WTC11 (cell line): ENCODE measurements around the gene SYTL1.

Experiments used
- CBFB ChIP-seq: sonication (generic); formaldehyde crosslinking; IDR thresholded peaks from 2 replicates; pipeline ENCODE4 v1.8.1; 2022; ENCODE audit warnings: mild to moderate bottlenecking, low read depth, missing genetic modification reagents
- CREB1 ChIP-seq: sonication (generic); formaldehyde crosslinking; IDR thresholded peaks from 2 replicates; pipeline ENCODE4 v1.8.0; 2023; ENCODE audit warnings: mild to moderate bottlenecking, missing genetic modification reagents
- CREM ChIP-seq: sonication (generic); formaldehyde crosslinking; IDR thresholded peaks from 2 replicates; pipeline ENCODE4 v1.8.1; 2022; ENCODE audit warnings: mild to moderate bottlenecking, missing genetic modification reagents, moderate library complexity
- JUN ChIP-seq: sonication (generic); formaldehyde crosslinking; IDR thresholded peaks from 2 replicates; pipeline ENCODE4 v1.8.0; 2023; ENCODE audit warnings: mild to moderate bottlenecking, missing genetic modification reagents
- NFE2L1 ChIP-seq: sonication (generic); formaldehyde crosslinking; IDR thresholded peaks from 2 replicates; pipeline ENCODE4 v1.8.1; 2023; ENCODE audit warnings: missing genetic modification reagents
- TCF7 ChIP-seq: sonication (generic); formaldehyde crosslinking; IDR thresholded peaks from 2 replicates; pipeline ENCODE4 v1.8.0; 2022; ENCODE audit warnings: mild to moderate bottlenecking, low read depth, missing genetic modification reagents, moderate library complexity
- ZNF416 ChIP-seq: fragments of 250-450 bp; sonication (Bioruptor Pico); IDR thresholded peaks from 2 replicates; pipeline ENCODE4 v1.9.0; 2021; ENCODE audit warnings: mild to moderate bottlenecking, inconsistent platforms
- TF ChIP-seq, protein P1 (sequence below): fragments of 200-600 bp; IDR thresholded peaks from 2 replicates; pipeline ENCODE4 v1.8.0; 2022; ENCODE audit warnings: antibody characterized with exemption
- TF ChIP-seq, protein P2 (sequence below): sonication (generic); formaldehyde crosslinking; IDR thresholded peaks from 2 replicates; pipeline ENCODE4 v1.8.1; 2022; ENCODE audit warnings: low read depth, mild to moderate bottlenecking, moderate library complexity, missing genetic modification reagents, borderline replicate concordance
- TF ChIP-seq, protein P3 (sequence below): sonication (generic); formaldehyde crosslinking; IDR thresholded peaks from 2 replicates; pipeline ENCODE4 v1.8.0; 2023; ENCODE audit warnings: missing genetic modification reagents
- TF ChIP-seq, protein P4 (sequence below): sonication (generic); formaldehyde crosslinking; IDR thresholded peaks from 2 replicates; pipeline ENCODE4 v1.8.1; 2023; ENCODE audit warnings: mild to moderate bottlenecking, missing genetic modification reagents, borderline replicate concordance
- TF ChIP-seq, protein P5 (sequence below): sonication (generic); formaldehyde crosslinking; IDR thresholded peaks from 2 replicates; pipeline ENCODE4 v1.8.1; 2023; ENCODE audit warnings: mild to moderate bottlenecking, missing genetic modification reagents, moderate library complexity

DNA sequence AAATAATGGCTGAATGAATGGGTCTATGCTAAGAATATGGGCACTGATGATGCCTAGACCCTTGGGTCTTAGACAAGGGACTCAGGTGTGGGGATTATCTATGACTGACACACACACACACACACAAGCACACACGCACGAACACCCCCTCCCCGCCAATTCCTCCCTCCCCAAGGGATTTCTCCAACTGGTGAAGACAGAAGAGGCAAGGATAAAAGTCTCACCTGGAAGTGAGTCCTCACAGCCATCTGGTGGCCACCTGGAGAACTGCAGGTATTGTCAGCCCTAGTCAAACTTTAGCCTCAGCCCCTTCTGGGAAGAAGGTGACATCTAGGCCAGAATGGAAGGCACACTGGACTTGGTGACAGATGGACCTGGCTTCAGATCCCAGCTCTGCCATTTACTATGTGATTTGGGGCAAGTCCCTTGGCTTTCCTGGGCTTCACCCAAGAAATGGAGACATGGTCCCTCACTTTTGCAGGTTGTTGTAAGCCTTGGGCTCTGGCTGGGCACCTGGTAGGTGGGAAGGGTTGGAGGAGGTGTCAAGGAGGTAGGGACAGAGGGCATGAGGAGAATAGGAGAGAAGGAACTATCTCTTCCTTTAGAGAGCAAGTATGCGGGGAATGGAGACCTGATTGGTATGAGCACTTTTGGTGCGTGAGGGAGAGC, 46.6 kb downstream of the SYTL1 start:
- TF ChIP-seq JUN (CRISPR knock-in tag) (no peak), CREM (CRISPR knock-in tag) (no peak), TCF7 (CRISPR knock-in tag) (no peak), NFE2L1 (CRISPR knock-in tag) (no peak), ZNF416 (no peak), CBFB (CRISPR knock-in tag) (no peak), CREB1 (CRISPR knock-in tag) (no peak)
- TF ChIP-seq, protein P1, sequence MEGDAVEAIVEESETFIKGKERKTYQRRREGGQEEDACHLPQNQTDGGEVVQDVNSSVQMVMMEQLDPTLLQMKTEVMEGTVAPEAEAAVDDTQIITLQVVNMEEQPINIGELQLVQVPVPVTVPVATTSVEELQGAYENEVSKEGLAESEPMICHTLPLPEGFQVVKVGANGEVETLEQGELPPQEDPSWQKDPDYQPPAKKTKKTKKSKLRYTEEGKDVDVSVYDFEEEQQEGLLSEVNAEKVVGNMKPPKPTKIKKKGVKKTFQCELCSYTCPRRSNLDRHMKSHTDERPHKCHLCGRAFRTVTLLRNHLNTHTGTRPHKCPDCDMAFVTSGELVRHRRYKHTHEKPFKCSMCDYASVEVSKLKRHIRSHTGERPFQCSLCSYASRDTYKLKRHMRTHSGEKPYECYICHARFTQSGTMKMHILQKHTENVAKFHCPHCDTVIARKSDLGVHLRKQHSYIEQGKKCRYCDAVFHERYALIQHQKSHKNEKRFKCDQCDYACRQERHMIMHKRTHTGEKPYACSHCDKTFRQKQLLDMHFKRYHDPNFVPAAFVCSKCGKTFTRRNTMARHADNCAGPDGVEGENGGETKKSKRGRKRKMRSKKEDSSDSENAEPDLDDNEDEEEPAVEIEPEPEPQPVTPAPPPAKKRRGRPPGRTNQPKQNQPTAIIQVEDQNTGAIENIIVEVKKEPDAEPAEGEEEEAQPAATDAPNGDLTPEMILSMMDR, result peak; percentile 96
- TF ChIP-seq, protein P2, sequence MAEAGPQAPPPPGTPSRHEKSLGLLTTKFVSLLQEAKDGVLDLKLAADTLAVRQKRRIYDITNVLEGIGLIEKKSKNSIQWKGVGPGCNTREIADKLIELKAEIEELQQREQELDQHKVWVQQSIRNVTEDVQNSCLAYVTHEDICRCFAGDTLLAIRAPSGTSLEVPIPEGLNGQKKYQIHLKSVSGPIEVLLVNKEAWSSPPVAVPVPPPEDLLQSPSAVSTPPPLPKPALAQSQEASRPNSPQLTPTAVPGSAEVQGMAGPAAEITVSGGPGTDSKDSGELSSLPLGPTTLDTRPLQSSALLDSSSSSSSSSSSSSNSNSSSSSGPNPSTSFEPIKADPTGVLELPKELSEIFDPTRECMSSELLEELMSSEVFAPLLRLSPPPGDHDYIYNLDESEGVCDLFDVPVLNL (CRISPR knock-in tag), result no peak
- TF ChIP-seq, protein P3, sequence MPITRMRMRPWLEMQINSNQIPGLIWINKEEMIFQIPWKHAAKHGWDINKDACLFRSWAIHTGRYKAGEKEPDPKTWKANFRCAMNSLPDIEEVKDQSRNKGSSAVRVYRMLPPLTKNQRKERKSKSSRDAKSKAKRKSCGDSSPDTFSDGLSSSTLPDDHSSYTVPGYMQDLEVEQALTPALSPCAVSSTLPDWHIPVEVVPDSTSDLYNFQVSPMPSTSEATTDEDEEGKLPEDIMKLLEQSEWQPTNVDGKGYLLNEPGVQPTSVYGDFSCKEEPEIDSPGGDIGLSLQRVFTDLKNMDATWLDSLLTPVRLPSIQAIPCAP (CRISPR knock-in tag), result no peak
- TF ChIP-seq, protein P4, sequence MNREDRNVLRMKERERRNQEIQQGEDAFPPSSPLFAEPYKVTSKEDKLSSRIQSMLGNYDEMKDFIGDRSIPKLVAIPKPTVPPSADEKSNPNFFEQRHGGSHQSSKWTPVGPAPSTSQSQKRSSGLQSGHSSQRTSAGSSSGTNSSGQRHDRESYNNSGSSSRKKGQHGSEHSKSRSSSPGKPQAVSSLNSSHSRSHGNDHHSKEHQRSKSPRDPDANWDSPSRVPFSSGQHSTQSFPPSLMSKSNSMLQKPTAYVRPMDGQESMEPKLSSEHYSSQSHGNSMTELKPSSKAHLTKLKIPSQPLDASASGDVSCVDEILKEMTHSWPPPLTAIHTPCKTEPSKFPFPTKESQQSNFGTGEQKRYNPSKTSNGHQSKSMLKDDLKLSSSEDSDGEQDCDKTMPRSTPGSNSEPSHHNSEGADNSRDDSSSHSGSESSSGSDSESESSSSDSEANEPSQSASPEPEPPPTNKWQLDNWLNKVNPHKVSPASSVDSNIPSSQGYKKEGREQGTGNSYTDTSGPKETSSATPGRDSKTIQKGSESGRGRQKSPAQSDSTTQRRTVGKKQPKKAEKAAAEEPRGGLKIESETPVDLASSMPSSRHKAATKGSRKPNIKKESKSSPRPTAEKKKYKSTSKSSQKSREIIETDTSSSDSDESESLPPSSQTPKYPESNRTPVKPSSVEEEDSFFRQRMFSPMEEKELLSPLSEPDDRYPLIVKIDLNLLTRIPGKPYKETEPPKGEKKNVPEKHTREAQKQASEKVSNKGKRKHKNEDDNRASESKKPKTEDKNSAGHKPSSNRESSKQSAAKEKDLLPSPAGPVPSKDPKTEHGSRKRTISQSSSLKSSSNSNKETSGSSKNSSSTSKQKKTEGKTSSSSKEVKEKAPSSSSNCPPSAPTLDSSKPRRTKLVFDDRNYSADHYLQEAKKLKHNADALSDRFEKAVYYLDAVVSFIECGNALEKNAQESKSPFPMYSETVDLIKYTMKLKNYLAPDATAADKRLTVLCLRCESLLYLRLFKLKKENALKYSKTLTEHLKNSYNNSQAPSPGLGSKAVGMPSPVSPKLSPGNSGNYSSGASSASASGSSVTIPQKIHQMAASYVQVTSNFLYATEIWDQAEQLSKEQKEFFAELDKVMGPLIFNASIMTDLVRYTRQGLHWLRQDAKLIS (CRISPR knock-in tag), result no peak
- TF ChIP-seq, protein P5, sequence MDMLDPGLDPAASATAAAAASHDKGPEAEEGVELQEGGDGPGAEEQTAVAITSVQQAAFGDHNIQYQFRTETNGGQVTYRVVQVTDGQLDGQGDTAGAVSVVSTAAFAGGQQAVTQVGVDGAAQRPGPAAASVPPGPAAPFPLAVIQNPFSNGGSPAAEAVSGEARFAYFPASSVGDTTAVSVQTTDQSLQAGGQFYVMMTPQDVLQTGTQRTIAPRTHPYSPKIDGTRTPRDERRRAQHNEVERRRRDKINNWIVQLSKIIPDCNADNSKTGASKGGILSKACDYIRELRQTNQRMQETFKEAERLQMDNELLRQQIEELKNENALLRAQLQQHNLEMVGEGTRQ (CRISPR knock-in tag), result no peak
